ENCODE measurements around the gene ARL4A. TPM values are rescaled to one million over a fixed set of nuclear protein-coding genes. Genes with fewer than 3 reads are reported as not detected.

ARL4A gene
- total RNA-seq, 1 experiment from 2014 or later, result 18.3 TPM

DNA sequence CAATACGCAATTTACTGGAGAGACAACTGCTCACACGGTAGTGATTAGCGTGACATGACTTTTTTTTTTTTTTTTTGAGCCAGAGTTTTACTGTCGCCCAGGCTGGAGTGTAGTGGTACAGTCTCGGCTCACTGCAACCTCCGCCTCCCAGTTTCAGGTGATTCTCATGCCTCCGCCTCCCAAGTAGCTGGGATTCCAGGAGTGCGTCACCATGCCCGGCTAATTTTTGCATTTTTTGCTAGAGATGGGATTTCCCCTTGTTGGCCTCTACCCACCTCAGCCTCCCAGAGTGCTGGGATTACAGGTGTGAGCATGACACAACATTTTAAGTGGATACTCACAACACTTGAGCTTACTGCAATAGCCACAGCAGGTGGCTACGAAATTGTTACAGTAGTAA, 11.9 kb downstream of the ARL4A start:
- DNase-seq (ENCODE audit: low spot score), result no peak
- ChIA-PET CTCF (interaction anchor here (0.6 kb wide), 1 partner anchor 12 kb away, joined by 3 read pairs; no protein-coding TSS in a partner anchor), POLR2A (ENCODE audit: low non-redundant PET) (no interaction called here)
- H3K4me1 ChIP-seq (ENCODE audit: insufficient read depth, low read length, poor library complexity, severe bottlenecking), result no peaks in the 10 kb centered on the region
- H3K9me3 ChIP-seq (ENCODE audit: low read depth, low read length, poor library complexity, severe bottlenecking), result peaks cover 17% of the 10 kb centered on the region
- BruUV-seq (replicated peaks), result no TSS peak
- H3K4me3 ChIP-seq (ENCODE audit: low read depth, low read length, poor library complexity, severe bottlenecking), result no peak overlapping the region
- intact Hi-C loops (cut with micrococcal nuclease; ENCODE audit: unreplicated experiment), result no loop called here
- H3K27ac ChIP-seq (ENCODE audit: low read depth, low read length, poor library complexity, severe bottlenecking), result no peak overlapping the region
- no peaks in the 10 kb centered on the region for H3K27me3 ChIP-seq (replicated peaks; ENCODE audit: insufficient read depth, low read depth, low read length, poor library complexity)
- no peaks in the 10 kb centered on the region for H3K36me3 ChIP-seq (ENCODE audit: insufficient read depth, low read length, poor library complexity, severe bottlenecking)
- TF ChIP-seq CTCF (conservative IDR thresholded peaks at IDR 0.05; ENCODE audit: low read depth, low read length) (no peak), EZH2 (IDR thresholded peaks at IDR 0.05; ENCODE audit: borderline replicate concordance, low read depth, low read length, poor library complexity, severe bottlenecking) (no peak)

DNA sequence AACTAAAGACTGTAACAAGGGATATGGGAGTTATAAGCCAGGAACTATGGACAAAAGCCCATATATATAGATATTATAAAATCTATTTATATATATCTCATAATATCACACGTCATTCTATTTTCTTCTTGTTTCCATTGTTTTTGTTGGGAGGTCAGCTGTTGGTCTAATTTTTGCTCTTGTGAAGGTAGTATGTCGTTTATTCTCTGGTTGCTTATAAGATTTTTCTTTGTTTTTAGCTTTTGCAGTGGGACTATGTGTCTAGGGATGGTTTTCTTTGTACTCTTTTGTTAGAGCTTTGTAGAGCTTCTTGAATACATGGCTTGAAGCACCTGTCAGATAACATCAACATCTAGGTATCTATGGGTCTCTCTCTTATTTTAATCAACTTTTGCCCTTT, 14.0 kb downstream of the ARL4A start:
- Histone ChIP-seq H3K9me3 (ENCODE audit: low read depth, low read length, poor library complexity, severe bottlenecking) (peaks cover 17% of the 10 kb centered on the region), H3K36me3 (ENCODE audit: insufficient read depth, low read length, poor library complexity, severe bottlenecking) (no peaks in the 10 kb centered on the region), H3K27me3 (replicated peaks; ENCODE audit: insufficient read depth, low read depth, low read length, poor library complexity) (no peaks in the 10 kb centered on the region), H3K4me3 (ENCODE audit: low read depth, low read length, poor library complexity, severe bottlenecking) (no peak overlapping the region), H3K4me1 (ENCODE audit: insufficient read depth, low read length, poor library complexity, severe bottlenecking) (no peaks in the 10 kb centered on the region), H3K27ac (ENCODE audit: low read depth, low read length, poor library complexity, severe bottlenecking) (no peak overlapping the region)
- no TSS peak for BruUV-seq (replicated peaks)
- ChIA-PET POLR2A (ENCODE audit: low non-redundant PET) (interaction anchor here (0.6 kb wide), 1 partner anchor 1050 kb away, joined by 3 read pairs; no protein-coding TSS in a partner anchor), CTCF (no interaction called here)
- TF ChIP-seq CTCF (conservative IDR thresholded peaks at IDR 0.05; ENCODE audit: low read depth, low read length) (no peak), EZH2 (IDR thresholded peaks at IDR 0.05; ENCODE audit: borderline replicate concordance, low read depth, low read length, poor library complexity, severe bottlenecking) (no peak)
- intact Hi-C loops (cut with micrococcal nuclease; ENCODE audit: unreplicated experiment), result no loop called here
- DNase-seq (ENCODE audit: low spot score), result no peak

DNA sequence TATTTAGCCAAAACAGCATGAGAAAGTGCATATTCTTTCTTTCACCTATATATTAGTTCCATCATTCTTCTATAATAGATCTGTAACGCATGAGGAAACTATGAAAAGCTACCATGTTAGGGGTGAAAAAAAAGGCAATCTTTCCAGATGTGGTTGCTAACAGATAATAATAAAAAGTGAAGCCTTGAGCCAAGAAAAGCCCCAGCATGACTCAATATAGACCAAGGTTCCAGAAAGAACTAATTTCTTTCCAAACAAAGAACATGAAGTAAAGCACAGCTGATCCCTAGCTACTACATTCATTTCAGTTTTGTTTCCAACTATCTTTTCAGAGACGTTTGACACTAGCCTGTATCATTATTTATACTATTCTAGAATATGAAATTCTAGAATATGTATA, 16.4 kb downstream of the ARL4A start:
- peaks cover 4% of the 10 kb centered on the region for H3K4me1 ChIP-seq (ENCODE audit: insufficient read depth, low read length, poor library complexity, severe bottlenecking)
- intact Hi-C loops (cut with micrococcal nuclease; ENCODE audit: unreplicated experiment), result no loop called here
- no peaks in the 10 kb centered on the region for H3K27me3 ChIP-seq (replicated peaks; ENCODE audit: insufficient read depth, low read depth, low read length, poor library complexity)
- H3K27ac ChIP-seq (ENCODE audit: low read depth, low read length, poor library complexity, severe bottlenecking), result no peak overlapping the region
- BruUV-seq (replicated peaks), result no TSS peak
- POLR2A ChIA-PET (ENCODE audit: low non-redundant PET), result no interaction called here
- no peak for DNase-seq (ENCODE audit: low spot score)
- no peaks in the 10 kb centered on the region for H3K36me3 ChIP-seq (ENCODE audit: insufficient read depth, low read length, poor library complexity, severe bottlenecking)
- H3K9me3 ChIP-seq (ENCODE audit: low read depth, low read length, poor library complexity, severe bottlenecking), result peaks cover 17% of the 10 kb centered on the region
- TF ChIP-seq EZH2 (IDR thresholded peaks at IDR 0.05; ENCODE audit: borderline replicate concordance, low read depth, low read length, poor library complexity, severe bottlenecking) (no peak), CTCF (conservative IDR thresholded peaks at IDR 0.05; ENCODE audit: low read depth, low read length) (no peak)
- CTCF ChIA-PET, result no interaction called here
- H3K4me3 ChIP-seq (ENCODE audit: low read depth, low read length, poor library complexity, severe bottlenecking), result no peak overlapping the region
